ENCODE data around the gene OBI1.
A peak's percentile ranks its signal among the peaks of the same experiment; 100 is the strongest.

OBI1 gene

GRCh38 chr13:78658630-78659449, at the start of gene OBI1:
TSS of gene OBI1 (minus strand) at chr13:78659155. CDS start at chr13:78659120, 35 bp downstream.
- peak; percentile 85 for DNase-seq (ENCODE audit: low read depth)

- no peak for DNase-seq (ENCODE audit: low read depth)
These were observed 42.4 kb upstream of the OBI1 start for GRCh38 chr13:78701383-78701782.

GRCh38 chr13:78700121-78700910, 41.4 kb upstream of the OBI1 start:
- no peak for DNase-seq (ENCODE audit: low read depth)

GRCh38 chr13:78689011-78689410, 30.1 kb upstream of the OBI1 start:
- no peak for DNase-seq (ENCODE audit: low read depth)

- DNase-seq (ENCODE audit: low read depth) = no peak
These were observed 27.5 kb upstream of the OBI1 start for GRCh38 chr13:78686461-78686860.

- DNase-seq (ENCODE audit: low read depth) = no peak
These were observed 21.8 kb upstream of the OBI1 start for GRCh38 chr13:78680576-78681350.

GRCh38 chr13:78680115-78680561, 21.2 kb upstream of the OBI1 start:
- no peak for DNase-seq (ENCODE audit: low read depth)

GRCh38 chr13:78679329-78679728, 20.4 kb upstream of the OBI1 start:
- no peak for DNase-seq (ENCODE audit: low read depth)

GRCh38 chr13:78675112-78675511, 16.2 kb upstream of the OBI1 start:
- no peak for DNase-seq (ENCODE audit: low read depth)

GRCh38 chr13:78674638-78675037, 15.7 kb upstream of the OBI1 start:
- DNase-seq (ENCODE audit: low read depth) = no peak

GRCh38 chr13:78662467-78662866, 3.5 kb upstream of the OBI1 start:
- no peak for DNase-seq (ENCODE audit: low read depth)

GRCh38 chr13:78660495-78660857, 1.5 kb upstream of the OBI1 start:
- no peak for DNase-seq (ENCODE audit: low read depth)

- DNase-seq (ENCODE audit: low read depth) = no peak
These were observed 958 bp upstream of the OBI1 start for GRCh38 chr13:78659732-78660494.

GRCh38 chr13:78659450-78659730, 435 bp upstream of the OBI1 start:
- no peak for DNase-seq (ENCODE audit: low read depth)

- DNase-seq (ENCODE audit: low read depth) = no peak
These were observed 991 bp downstream of the OBI1 start for GRCh38 chr13:78657699-78658629.

- DNase-seq (ENCODE audit: low read depth) = no peak
These were observed 3.0 kb downstream of the OBI1 start for GRCh38 chr13:78655906-78656305.

GRCh38 chr13:78655007-78655406, 3.9 kb downstream of the OBI1 start:
- DNase-seq (ENCODE audit: low read depth) = no peak

- DNase-seq (ENCODE audit: low read depth) = no peak
These were observed 6.3 kb downstream of the OBI1 start for GRCh38 chr13:78652651-78653050.

- no peak for DNase-seq (ENCODE audit: low read depth)
These were observed 8.3 kb downstream of the OBI1 start for GRCh38 chr13:78650717-78651083.

- no peak for DNase-seq (ENCODE audit: low read depth)
These were observed 8.8 kb downstream of the OBI1 start for GRCh38 chr13:78649997-78650716.
